HS-5 (cell line): ENCODE results near the gene CFAP100.

Experiments used
- DNase-seq: peaks from one replicate; pipeline ENCODE4 v3.0.0-alpha.2; 2012; ENCODE audit warnings: low read depth

CFAP100 gene

GRCh38 chr3:126463521-126463920, 68.8 kb downstream of the CFAP100 start:
- DNase-seq = no peak

GRCh38 chr3:126464093-126464492, 69.4 kb downstream of the CFAP100 start:
- DNase-seq = no peak

- no peak for DNase-seq
Observed at GRCh38 chr3:126464494-126464893, 69.8 kb downstream of the CFAP100 start.

- DNase-seq = no peak
Observed at GRCh38 chr3:126464997-126465396, 70.3 kb downstream of the CFAP100 start.

- no peak for DNase-seq
Observed at GRCh38 chr3:126465928-126466544, 71.3 kb downstream of the CFAP100 start.

- no peak for DNase-seq
Observed at GRCh38 chr3:126466886-126467610, 72.3 kb downstream of the CFAP100 start.

- DNase-seq = no peak
Observed at GRCh38 chr3:126467611-126467955, 72.9 kb downstream of the CFAP100 start.

- DNase-seq = no peak
Observed at GRCh38 chr3:126468028-126468891, 73.6 kb downstream of the CFAP100 start.

- DNase-seq = no peak
Observed at GRCh38 chr3:126469479-126469878, 74.8 kb downstream of the CFAP100 start.

GRCh38 chr3:126472277-126473006, 77.7 kb downstream of the CFAP100 start:
- DNase-seq = peak; percentile 82

- DNase-seq = no peak
Observed at GRCh38 chr3:126473292-126474168, 78.8 kb downstream of the CFAP100 start.

- no peak for DNase-seq
Observed at GRCh38 chr3:126474498-126475412, 80.0 kb downstream of the CFAP100 start.

GRCh38 chr3:126475413-126476114, 80.9 kb downstream of the CFAP100 start, which contains the start of gene ZXDC:
ZXDC (minus strand) TSS chr3:126475891; CDS start chr3:126475865, 26 bp downstream.
- DNase-seq = peak; percentile 60

GRCh38 chr3:126476166-126477060, 81.7 kb downstream of the CFAP100 start:
- DNase-seq = peak; percentile 14

GRCh38 chr3:126477061-126477380, 82.3 kb downstream of the CFAP100 start:
- DNase-seq = no peak

- no peak for DNase-seq
Observed at GRCh38 chr3:126478581-126479310, 84.0 kb downstream of the CFAP100 start.

- no peak for DNase-seq
Observed at GRCh38 chr3:126479642-126480041, 84.9 kb downstream of the CFAP100 start.

GRCh38 chr3:126480206-126480605, 85.5 kb downstream of the CFAP100 start:
- no peak for DNase-seq
